Smooth muscle cell (in vitro differentiated cells): ENCODE results near the gene TMEM95. TPM values are rescaled to one million over a fixed set of nuclear protein-coding genes. Genes with fewer than 3 reads are reported as not detected.

Source experiments
- DNase-seq: peaks from one replicate; lab custom pipeline; 2025; ENCODE audit not compliant: unreplicated experiment; lab: John Stamatoyannopoulos, UW
- H2AFZ ChIP-seq: fragments of 200-600 bp; sonication (generic); 2 replicates; pipeline ENCODE4 v1.6.0; 2016; ENCODE audit warnings: antibody characterized with exemption, low read depth, mild to moderate bottlenecking
- H3F3A ChIP-seq: fragments of 200-600 bp; sonication (generic); 2 replicates; pipeline ENCODE4 v1.6.0; 2017; ENCODE audit warnings: antibody characterized with exemption, low read depth
- H3K27ac ChIP-seq: fragments of 200-600 bp; sonication (generic); 2 replicates; pipeline ENCODE4 v1.5.1; 2016; ENCODE audit warnings: low read depth, mild to moderate bottlenecking
- H3K27me3 ChIP-seq: fragments of 200-600 bp; sonication (generic); 2 replicates; pipeline ENCODE4 v1.6.1; 2016; ENCODE audit warnings: low read depth, mild to moderate bottlenecking
- H3K36me3 ChIP-seq: fragments of 200-600 bp; sonication (generic); 2 replicates; pipeline ENCODE4 v1.5.1; 2016; ENCODE audit warnings: low read depth
- H3K4me1 ChIP-seq: fragments of 200-600 bp; sonication (generic); 2 replicates; pipeline ENCODE4 v1.5.1; 2016; ENCODE audit warnings: low read depth
- H3K4me2 ChIP-seq: fragments of 200-600 bp; sonication (generic); 2 replicates; pipeline ENCODE4 v1.6.0; 2016; ENCODE audit warnings: mild to moderate bottlenecking
- H3K4me3 ChIP-seq: fragments of 200-600 bp; sonication (generic); 2 replicates; pipeline ENCODE4 v1.5.1; 2016; ENCODE audit warnings: mild to moderate bottlenecking
- H3K79me2 ChIP-seq: fragments of 200-600 bp; sonication (generic); 2 replicates; pipeline ENCODE4 v1.6.0; 2016; ENCODE audit warnings: low read depth, mild to moderate bottlenecking
- H3K9ac ChIP-seq: fragments of 200-600 bp; sonication (generic); 2 replicates; pipeline ENCODE4 v1.6.0; 2016; ENCODE audit warnings: low read depth
- H3K9me3 ChIP-seq: fragments of 200-600 bp; sonication (generic); replicated peaks from 2 replicates; pipeline ENCODE4 v1.5.1; 2016; ENCODE audit warnings: low read depth
- H4K20me1 ChIP-seq: fragments of 200-600 bp; sonication (generic); 2 replicates; pipeline ENCODE4 v1.6.0; 2016; ENCODE audit warnings: low read depth
- WGBS: methylation state at CpG from one replicate; pipeline ENCODE4 v1.1.7; 2016; ENCODE audit warnings: low lambda C conversion rate; 5-methylcytosine and 5-hydroxymethylcytosine counted together
- polyA plus RNA-seq: library from polyadenylated mRNA; unstranded; fragments of >200 nt; fragmentation: Nextera tagmentation; extraction: Ambion mirVana; gene quantifications from 2 replicates; pipeline ENCODE4 v1.2.1, GENCODE V29; 2016
- total RNA-seq: library from RNA; depleted of rRNA; stranded (reverse); fragments of >200 nt; gene quantifications from 2 replicates; pipeline ENCODE4 v1.2.3, GENCODE V29; 2014
- TF ChIP-seq, protein P1 (sequence below): fragments of 200-600 bp; sonication (generic); IDR thresholded peaks from 2 replicates; pipeline ENCODE4 v1.5.1; 2017; ENCODE audit warnings: borderline replicate concordance, mild to moderate bottlenecking, antibody characterized with exemption; ENCODE audit not compliant: insufficient read depth, poor library complexity, severe bottlenecking

The TMEM95 gene
- total and polyA plus RNA-seq, 2 experiments from 2014 or later: not detected

DNA sequence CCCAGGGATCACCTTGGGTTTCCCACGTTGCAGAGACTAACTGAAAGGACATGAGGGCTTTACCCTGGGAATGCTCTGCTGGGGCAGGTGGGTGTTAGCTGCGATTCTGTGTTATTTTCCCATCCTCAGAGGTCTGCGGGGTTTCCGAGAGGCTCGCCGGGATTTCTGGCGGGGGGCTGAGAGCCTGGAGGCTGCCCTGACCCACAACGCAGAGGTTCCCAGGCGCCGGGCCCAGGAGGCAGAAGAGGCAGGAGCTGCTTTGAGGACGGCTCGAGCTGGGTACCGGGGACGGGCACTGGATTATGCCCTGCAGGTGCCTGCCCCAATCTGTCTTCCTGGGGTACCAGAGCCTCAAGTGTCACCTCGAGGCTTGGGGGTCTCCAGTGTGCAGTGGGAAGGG, 11.7 kb upstream of the TMEM95 start:
- no peak overlapping the region for H3K4me2 ChIP-seq
- 92% methylated on average over 15 of the region's 15 CpGs for WGBS
- no peak overlapping the region for H3K27ac ChIP-seq
- no peaks in the 10 kb centered on the region for H3F3A ChIP-seq
- H3K36me3 ChIP-seq: no peaks in the 10 kb centered on the region
- H3K4me1 ChIP-seq: no peaks in the 10 kb centered on the region
- H2AFZ ChIP-seq: no peak overlapping the region
- no peaks in the 10 kb centered on the region for H3K79me2 ChIP-seq
- no peak overlapping the region for H3K9ac ChIP-seq
- H4K20me1 ChIP-seq: peaks cover 9% of the 10 kb centered on the region
- TF ChIP-seq, protein P1, sequence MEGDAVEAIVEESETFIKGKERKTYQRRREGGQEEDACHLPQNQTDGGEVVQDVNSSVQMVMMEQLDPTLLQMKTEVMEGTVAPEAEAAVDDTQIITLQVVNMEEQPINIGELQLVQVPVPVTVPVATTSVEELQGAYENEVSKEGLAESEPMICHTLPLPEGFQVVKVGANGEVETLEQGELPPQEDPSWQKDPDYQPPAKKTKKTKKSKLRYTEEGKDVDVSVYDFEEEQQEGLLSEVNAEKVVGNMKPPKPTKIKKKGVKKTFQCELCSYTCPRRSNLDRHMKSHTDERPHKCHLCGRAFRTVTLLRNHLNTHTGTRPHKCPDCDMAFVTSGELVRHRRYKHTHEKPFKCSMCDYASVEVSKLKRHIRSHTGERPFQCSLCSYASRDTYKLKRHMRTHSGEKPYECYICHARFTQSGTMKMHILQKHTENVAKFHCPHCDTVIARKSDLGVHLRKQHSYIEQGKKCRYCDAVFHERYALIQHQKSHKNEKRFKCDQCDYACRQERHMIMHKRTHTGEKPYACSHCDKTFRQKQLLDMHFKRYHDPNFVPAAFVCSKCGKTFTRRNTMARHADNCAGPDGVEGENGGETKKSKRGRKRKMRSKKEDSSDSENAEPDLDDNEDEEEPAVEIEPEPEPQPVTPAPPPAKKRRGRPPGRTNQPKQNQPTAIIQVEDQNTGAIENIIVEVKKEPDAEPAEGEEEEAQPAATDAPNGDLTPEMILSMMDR: no peak
- no peak for DNase-seq
- H3K9me3 ChIP-seq: no peaks in the 10 kb centered on the region
- no peak overlapping the region for H3K4me3 ChIP-seq
- no peaks in the 10 kb centered on the region for H3K27me3 ChIP-seq

DNA sequence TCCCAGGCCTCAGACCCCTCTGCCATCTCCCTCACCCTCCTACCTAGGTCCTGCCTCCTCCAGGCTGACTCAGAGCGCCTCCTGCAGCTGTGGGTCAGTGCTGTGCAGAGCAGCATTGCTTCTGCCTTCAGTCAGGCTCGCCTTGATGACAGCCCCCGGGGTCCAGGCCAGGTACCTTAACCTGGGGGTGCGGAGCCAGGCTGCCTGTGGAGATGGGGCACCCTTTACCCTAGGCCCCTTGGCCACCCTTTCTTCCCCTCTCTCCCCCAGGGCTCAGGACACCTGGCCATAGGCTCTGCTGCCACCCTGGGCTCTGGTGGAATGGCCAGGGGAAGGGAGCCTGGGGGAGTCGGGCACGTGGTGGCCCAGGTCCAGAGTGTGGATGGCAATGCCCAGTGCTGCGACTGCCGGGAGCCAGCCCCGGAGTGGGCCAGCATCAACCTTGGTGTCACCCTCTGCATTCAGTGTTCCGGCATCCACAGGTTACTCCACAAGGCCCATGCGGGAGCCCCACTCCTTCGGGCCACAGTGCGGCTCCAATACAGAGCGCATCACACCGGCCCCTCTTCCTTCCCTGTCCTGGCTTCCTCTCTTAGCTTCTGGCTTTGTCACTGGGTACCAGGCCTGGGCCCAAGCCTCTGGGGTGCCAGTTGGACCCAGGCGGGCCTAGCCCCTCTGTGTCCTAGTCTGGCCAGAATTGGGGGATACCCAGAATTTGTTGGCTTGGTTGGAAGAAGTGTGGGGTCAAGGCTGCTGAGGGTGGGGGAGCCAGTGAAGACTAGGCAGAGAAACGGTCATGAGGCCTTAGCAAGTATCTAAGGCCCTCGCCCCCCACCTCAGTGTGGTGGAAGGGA, 8.0 kb upstream of the TMEM95 start:
- Histone ChIP-seq H3F3A (peaks cover 3% of the 10 kb centered on the region), H3K9me3 (no peaks in the 10 kb centered on the region), H4K20me1 (peaks cover 15% of the 10 kb centered on the region), H2AFZ (no peak overlapping the region), H3K79me2 (peaks cover 12% of the 10 kb centered on the region), H3K4me1 (peaks cover 11% of the 10 kb centered on the region), H3K9ac (no peak overlapping the region), H3K27ac (no peak overlapping the region), H3K27me3 (no peaks in the 10 kb centered on the region), H3K4me2 (no peak overlapping the region), H3K36me3 (no peaks in the 10 kb centered on the region), H3K4me3 (no peak overlapping the region)
- no peak for DNase-seq
- TF ChIP-seq, protein P1: no peak
- WGBS: 89% methylated on average over 16 of the region's 18 CpGs

DNA sequence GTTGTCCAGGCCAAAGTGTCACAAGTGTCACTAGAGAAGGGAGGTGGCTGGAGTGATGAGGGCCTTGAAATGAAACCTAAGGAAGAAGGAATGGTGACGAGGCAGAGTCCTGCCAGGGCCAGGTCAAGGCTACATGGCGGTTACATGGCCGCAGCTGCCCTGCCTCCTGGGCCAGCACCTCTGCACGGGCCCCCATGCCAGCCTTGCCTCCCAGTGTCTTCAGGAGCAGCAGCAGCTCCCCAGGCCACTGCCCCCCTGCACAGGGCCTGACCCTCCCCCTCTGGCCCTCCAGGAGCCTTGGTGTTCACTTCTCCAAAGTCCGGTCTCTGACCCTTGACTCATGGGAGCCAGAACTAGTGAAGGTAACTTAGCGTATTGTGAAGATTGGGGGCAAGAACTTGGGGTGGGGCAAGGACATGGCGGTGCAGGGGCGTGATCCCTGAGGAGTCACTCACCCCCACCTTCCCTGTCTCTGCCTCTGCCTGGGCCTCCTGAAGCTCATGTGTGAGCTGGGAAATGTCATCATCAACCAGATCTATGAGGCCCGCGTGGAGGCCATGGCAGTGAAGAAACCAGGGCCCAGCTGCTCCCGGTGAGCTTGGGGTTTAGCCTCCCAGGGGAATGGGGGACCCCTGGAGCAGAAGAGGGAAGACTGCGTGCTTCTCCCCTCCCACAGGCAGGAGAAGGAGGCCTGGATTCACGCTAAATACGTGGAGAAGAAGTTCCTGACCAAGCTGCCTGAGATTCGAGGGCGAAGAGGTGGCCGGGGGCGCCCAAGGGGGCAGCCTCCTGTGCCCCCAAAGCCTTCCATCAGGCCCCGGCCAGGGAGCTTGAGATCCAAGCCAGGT, 7.1 kb upstream of the TMEM95 start:
- H3K36me3 ChIP-seq: no peaks in the 10 kb centered on the region
- 84% methylated on average over 19 of the region's 19 CpGs for WGBS

More for the DNA sequence above, 7.1 kb upstream of the TMEM95 start:
- TF ChIP-seq, protein P1: no peak
- Histone ChIP-seq H2AFZ (no peak overlapping the region), H3K27me3 (no peaks in the 10 kb centered on the region), H3K4me2 (no peak overlapping the region), H4K20me1 (peaks cover 15% of the 10 kb centered on the region), H3K4me3 (no peak overlapping the region), H3K9ac (no peak overlapping the region), H3K4me1 (peaks cover 16% of the 10 kb centered on the region), H3F3A (peaks cover 6% of the 10 kb centered on the region), H3K9me3 (no peaks in the 10 kb centered on the region), H3K79me2 (peaks cover 20% of the 10 kb centered on the region), H3K27ac (peak overlapping the region; percentile 45)
- DNase-seq: no peak
